ENCODE measurements around the gene IGFLR1. TPM values are rescaled to one million over a fixed set of nuclear protein-coding genes. Genes with fewer than 3 reads are reported as not detected.

Gene IGFLR1
- total RNA-seq, 1 donor, result 0.72 TPM

- peaks cover 32% of the 10 kb centered on the region for H3K4me1 ChIP-seq (ENCODE audit: insufficient read depth, low read length)
- DNase-seq (ENCODE audit: insufficient read length, low spot score, missing footprints), result peak; percentile 97
- H3K27me3 ChIP-seq (ENCODE audit: insufficient read depth, low read length), result no peaks in the 10 kb centered on the region
- H3K79me2 ChIP-seq (ENCODE audit: insufficient read depth, low read length), result peaks cover 26% of the 10 kb centered on the region
- no peaks in the 10 kb centered on the region for H3K9me3 ChIP-seq (ENCODE audit: low read depth, low read length)
- peak overlapping the region; percentile 64 for H3K4me2 ChIP-seq (ENCODE audit: insufficient read depth, low read length)
- H4K20me1 ChIP-seq (ENCODE audit: insufficient read depth, low read length), result peaks cover 10% of the 10 kb centered on the region
- H2AFZ ChIP-seq (ENCODE audit: low read length), result peak overlapping the region; percentile 63
- TF ChIP-seq CTCF (IDR thresholded peaks at IDR 0.05; ENCODE audit: extremely low read depth, low read depth, low read length), result no peak
- H3K4me3 ChIP-seq (ENCODE audit: insufficient read depth, low read length), result peak overlapping the region; percentile 76
- peak overlapping the region; percentile 84 for H3K27ac ChIP-seq (ENCODE audit: low read depth, low read length)
- H3K36me3 ChIP-seq (ENCODE audit: insufficient read depth, low read length), result peaks cover 37% of the 10 kb centered on the region
Measured at GRCh38 chr19:35757231-35757748, 15.0 kb upstream of the IGFLR1 start.

GRCh38 chr19:35756377-35757230, 14.4 kb upstream of the IGFLR1 start, which contains the start of gene HSPB6:
HSPB6 (minus strand) TSS chr19:35757029; CDS start chr19:35757008, 21 bp downstream.
- Histone ChIP-seq H4K20me1 (ENCODE audit: insufficient read depth, low read length) (peaks cover 10% of the 10 kb centered on the region), H3K4me3 (ENCODE audit: insufficient read depth, low read length) (peak within 1 kb of the TSS; percentile 76), H3K36me3 (ENCODE audit: insufficient read depth, low read length) (peaks cover 37% of the 10 kb centered on the region), H3K4me2 (ENCODE audit: insufficient read depth, low read length) (peak within 1 kb of the TSS; percentile 64), H3K9me3 (ENCODE audit: low read depth, low read length) (no peaks in the 10 kb centered on the region), H3K79me2 (ENCODE audit: insufficient read depth, low read length) (peaks cover 26% of the 10 kb centered on the region), H2AFZ (ENCODE audit: low read length) (peak within 1 kb of the TSS; percentile 63), H3K27ac (ENCODE audit: low read depth, low read length) (peak within 1 kb of the TSS; percentile 84), H3K27me3 (ENCODE audit: insufficient read depth, low read length) (no peaks in the 10 kb centered on the region), H3K4me1 (ENCODE audit: insufficient read depth, low read length) (peaks cover 32% of the 10 kb centered on the region)
- TF ChIP-seq CTCF (IDR thresholded peaks at IDR 0.05; ENCODE audit: extremely low read depth, low read depth, low read length), result no peak
- peak; percentile 93 for DNase-seq (ENCODE audit: insufficient read length, low spot score, missing footprints)

- H4K20me1 ChIP-seq (ENCODE audit: insufficient read depth, low read length), result peaks cover 10% of the 10 kb centered on the region
- H3K4me1 ChIP-seq (ENCODE audit: insufficient read depth, low read length), result peaks cover 28% of the 10 kb centered on the region
- peaks cover 24% of the 10 kb centered on the region for H3K79me2 ChIP-seq (ENCODE audit: insufficient read depth, low read length)
- peak overlapping the region; percentile 51 for H2AFZ ChIP-seq (ENCODE audit: low read length)
- H3K27ac ChIP-seq (ENCODE audit: low read depth, low read length), result peak overlapping the region; percentile 84
- peaks cover 34% of the 10 kb centered on the region for H3K36me3 ChIP-seq (ENCODE audit: insufficient read depth, low read length)
- peak overlapping the region; percentile 76 for H3K4me3 ChIP-seq (ENCODE audit: insufficient read depth, low read length)
- no peaks in the 10 kb centered on the region for H3K27me3 ChIP-seq (ENCODE audit: insufficient read depth, low read length)
- peak; percentile 91 for DNase-seq (ENCODE audit: insufficient read length, low spot score, missing footprints)
- peak overlapping the region; percentile 64 for H3K4me2 ChIP-seq (ENCODE audit: insufficient read depth, low read length)
- no peak for TF ChIP-seq CTCF (IDR thresholded peaks at IDR 0.05; ENCODE audit: extremely low read depth, low read depth, low read length)
- H3K9me3 ChIP-seq (ENCODE audit: low read depth, low read length), result no peaks in the 10 kb centered on the region
Measured at GRCh38 chr19:35755550-35756376, 13.5 kb upstream of the IGFLR1 start.
